HK-2 (cell line): ENCODE measurements around the gene MGST2.

ENCODE experiments used
- DNase-seq: peaks from one replicate; pipeline ENCODE4 v3.0.0-alpha.2; 2018; ENCODE audit not compliant: unreplicated experiment

Gene MGST2

GRCh38 chr4:139738846-139739613 lies 73.4 kb downstream of the MGST2 start:
- no peak for DNase-seq

- DNase-seq, result no peak
Measured at GRCh38 chr4:139740121-139740520, 74.5 kb downstream of the MGST2 start.

GRCh38 chr4:139740531-139741041 lies 75.0 kb downstream of the MGST2 start:
- no peak for DNase-seq

- no peak for DNase-seq
Measured at GRCh38 chr4:139743027-139743426, 77.4 kb downstream of the MGST2 start.

- no peak for DNase-seq
Measured at GRCh38 chr4:139744232-139744631, 78.6 kb downstream of the MGST2 start.

- DNase-seq, result no peak
Measured at GRCh38 chr4:139745111-139745639, 79.6 kb downstream of the MGST2 start.

- DNase-seq, result no peak
Measured at GRCh38 chr4:139746431-139747171, 81.0 kb downstream of the MGST2 start.

GRCh38 chr4:139749338-139749737 lies 83.7 kb downstream of the MGST2 start:
- DNase-seq, result no peak

GRCh38 chr4:139749835-139750498 lies 84.3 kb downstream of the MGST2 start:
- no peak for DNase-seq

- no peak for DNase-seq
Measured at GRCh38 chr4:139753686-139754085, 88.1 kb downstream of the MGST2 start.
